Gastroesophageal sphincter (tissue), 3 donors: Measurements from ENCODE around the gene INPP5D.

Experiments used
- EP300 ChIP-seq: sonication (generic); formaldehyde crosslinking; IDR thresholded peaks from one replicate; pipeline ENCODE4 v1.6.1; 2017; ENCODE audit warnings: antibody characterized with exemption, mild to moderate bottlenecking
- POLR2A ChIP-seq, 2 donors: fragments of 450-650 bp; IDR thresholded peaks; one replicate each; pipeline ENCODE4 v1.6.1; 2017; ENCODE audit warnings: antibody characterized with exemption in 2 of 2, mild to moderate bottlenecking in 2 of 2, moderate library complexity in 1 of 2
- POLR2AphosphoS5 ChIP-seq: sonication (generic); formaldehyde crosslinking; IDR thresholded peaks from one replicate; pipeline ENCODE4 v1.6.1; 2017; ENCODE audit warnings: antibody characterized with exemption
- TF ChIP-seq, protein P1 (sequence below), 4 experiments: fragments of 200-600 bp in 2 of 4; fragments of 450-650 bp in 2 of 4; sonication (generic) in 1 of 4; IDR thresholded peaks; one replicate each; pipeline ENCODE4 v1.5.1; 2017 to 2019; ENCODE audit warnings: antibody characterized with exemption in 4 of 4, mild to moderate bottlenecking in 2 of 4, moderate library complexity in 2 of 4

DNA sequence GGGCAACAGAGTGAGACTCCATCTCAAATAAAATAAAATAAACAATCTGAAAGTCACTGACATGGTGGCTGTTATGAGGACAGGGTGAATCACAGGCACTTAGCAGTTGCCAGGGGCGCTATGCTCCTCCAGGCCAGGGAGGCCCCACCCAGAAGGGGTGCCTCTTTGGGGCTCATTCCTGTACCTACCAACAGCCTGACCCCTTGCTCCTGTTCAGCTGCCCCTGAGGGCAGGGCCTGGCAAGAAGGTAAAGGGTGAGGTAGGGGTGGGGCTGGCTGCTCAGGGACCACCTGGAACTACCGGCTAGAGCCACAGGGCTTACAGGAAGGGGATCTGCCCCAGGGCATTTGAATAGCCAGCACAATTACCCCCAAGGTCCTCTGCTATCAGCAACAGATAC lies 60.3 kb downstream of the INPP5D start:
- TF ChIP-seq, protein P1, sequence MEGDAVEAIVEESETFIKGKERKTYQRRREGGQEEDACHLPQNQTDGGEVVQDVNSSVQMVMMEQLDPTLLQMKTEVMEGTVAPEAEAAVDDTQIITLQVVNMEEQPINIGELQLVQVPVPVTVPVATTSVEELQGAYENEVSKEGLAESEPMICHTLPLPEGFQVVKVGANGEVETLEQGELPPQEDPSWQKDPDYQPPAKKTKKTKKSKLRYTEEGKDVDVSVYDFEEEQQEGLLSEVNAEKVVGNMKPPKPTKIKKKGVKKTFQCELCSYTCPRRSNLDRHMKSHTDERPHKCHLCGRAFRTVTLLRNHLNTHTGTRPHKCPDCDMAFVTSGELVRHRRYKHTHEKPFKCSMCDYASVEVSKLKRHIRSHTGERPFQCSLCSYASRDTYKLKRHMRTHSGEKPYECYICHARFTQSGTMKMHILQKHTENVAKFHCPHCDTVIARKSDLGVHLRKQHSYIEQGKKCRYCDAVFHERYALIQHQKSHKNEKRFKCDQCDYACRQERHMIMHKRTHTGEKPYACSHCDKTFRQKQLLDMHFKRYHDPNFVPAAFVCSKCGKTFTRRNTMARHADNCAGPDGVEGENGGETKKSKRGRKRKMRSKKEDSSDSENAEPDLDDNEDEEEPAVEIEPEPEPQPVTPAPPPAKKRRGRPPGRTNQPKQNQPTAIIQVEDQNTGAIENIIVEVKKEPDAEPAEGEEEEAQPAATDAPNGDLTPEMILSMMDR (IDR thresholded peaks at IDR 0.05), result no peak
- TF ChIP-seq POLR2A (IDR thresholded peaks at IDR 0.05), result no peak
- no peak for TF ChIP-seq EP300
- TF ChIP-seq POLR2AphosphoS5, result no peak
